B cell (primary cell): Measurements from ENCODE around the gene MRPL22.

ENCODE experiments used
- CTCF ChIP-seq: fragments of 200-600 bp; IDR thresholded peaks from one replicate; pipeline ENCODE4 v1.8.0; 2022; ENCODE audit warnings: antibody characterized with exemption, mild to moderate bottlenecking
- EZH2 ChIP-seq: IDR thresholded peaks from 2 replicates; pipeline ENCODE4 v1.6.1; 2012; ENCODE audit warnings: borderline replicate concordance, low read depth, mild to moderate bottlenecking, moderate library complexity, low read length; ENCODE audit not compliant: insufficient read depth, poor library complexity, severe bottlenecking

GRCh38 chr5:154937186-154937717 lies 3.6 kb upstream of the MRPL22 start:
- TF ChIP-seq CTCF (no peak), EZH2 (no peak)
